ENCODE results near the gene CDKAL1.

GRCh38 chr6:20572288-20572687 is 38.0 kb downstream of the CDKAL1 start:
- TF ChIP-seq, protein P1, sequence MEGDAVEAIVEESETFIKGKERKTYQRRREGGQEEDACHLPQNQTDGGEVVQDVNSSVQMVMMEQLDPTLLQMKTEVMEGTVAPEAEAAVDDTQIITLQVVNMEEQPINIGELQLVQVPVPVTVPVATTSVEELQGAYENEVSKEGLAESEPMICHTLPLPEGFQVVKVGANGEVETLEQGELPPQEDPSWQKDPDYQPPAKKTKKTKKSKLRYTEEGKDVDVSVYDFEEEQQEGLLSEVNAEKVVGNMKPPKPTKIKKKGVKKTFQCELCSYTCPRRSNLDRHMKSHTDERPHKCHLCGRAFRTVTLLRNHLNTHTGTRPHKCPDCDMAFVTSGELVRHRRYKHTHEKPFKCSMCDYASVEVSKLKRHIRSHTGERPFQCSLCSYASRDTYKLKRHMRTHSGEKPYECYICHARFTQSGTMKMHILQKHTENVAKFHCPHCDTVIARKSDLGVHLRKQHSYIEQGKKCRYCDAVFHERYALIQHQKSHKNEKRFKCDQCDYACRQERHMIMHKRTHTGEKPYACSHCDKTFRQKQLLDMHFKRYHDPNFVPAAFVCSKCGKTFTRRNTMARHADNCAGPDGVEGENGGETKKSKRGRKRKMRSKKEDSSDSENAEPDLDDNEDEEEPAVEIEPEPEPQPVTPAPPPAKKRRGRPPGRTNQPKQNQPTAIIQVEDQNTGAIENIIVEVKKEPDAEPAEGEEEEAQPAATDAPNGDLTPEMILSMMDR (IDR thresholded peaks at IDR 0.05), result no peak
- TF ChIP-seq EP300 (IDR thresholded peaks at IDR 0.05) (no peak), POLR2A (IDR thresholded peaks at IDR 0.05; ENCODE audit: low read depth) (no peak)

Data from esophagus muscularis mucosa (tissue), 4 donors.